ENCODE results near the gene MED19. TPM values are rescaled to one million over a fixed set of nuclear protein-coding genes. Genes with fewer than 3 reads are reported as not detected.

Gene MED19
- total RNA-seq, 1 experiment from 2014 or later, result 24.2 TPM

Other genes with a start within 250 kb of the MED19 start
- 5.6 and 9.0 TPM in 2 replicates for gene SLC43A1, start 196.5 kb downstream of the MED19 start, total RNA-seq (2014; rRNA removed; shearing (Covaris generic))
- 164 and 188 TPM in 2 replicates for gene TIMM10, start 181.5 kb downstream of the MED19 start, total RNA-seq (2014; rRNA removed; shearing (Covaris generic))
- gene SMTNL1, start 174.6 kb downstream of the MED19 start, total RNA-seq (2014; rRNA removed; shearing (Covaris generic)), result not detected in 2 replicates
- 22.4 and 29.8 TPM in 2 replicates for gene UBE2L6, start 144.5 kb downstream of the MED19 start, total RNA-seq (2014; rRNA removed; shearing (Covaris generic))
- gene SERPING1, start 114.5 kb downstream of the MED19 start, total RNA-seq (2014; rRNA removed; shearing (Covaris generic)), result 4.6 TPM in 1 of 2 replicates, not detected in the other
- gene YPEL4, start 62.3 kb downstream of the MED19 start, total RNA-seq (2014; rRNA removed; shearing (Covaris generic)), result not detected in 2 replicates
- gene CLP1, start 54.5 kb downstream of the MED19 start, total RNA-seq (2014; rRNA removed; shearing (Covaris generic)), result 27.7 and 38.4 TPM in 2 replicates
- gene ZDHHC5, start 44.1 kb downstream of the MED19 start, total RNA-seq (2014; rRNA removed; shearing (Covaris generic)), result 27.7 and 28.0 TPM in 2 replicates
- 161 and 167 TPM in 2 replicates for gene TMX2, start 378 bp upstream of the MED19 start, total RNA-seq (2014; rRNA removed; shearing (Covaris generic))
- 220 and 290 TPM in 2 replicates for gene SELENOH, start 29.3 kb upstream of the MED19 start, total RNA-seq (2014; rRNA removed; shearing (Covaris generic))
- gene BTBD18, start 39.6 kb upstream of the MED19 start, total RNA-seq (2014; rRNA removed; shearing (Covaris generic)), result not detected in 2 replicates
- gene CTNND1, start 49.6 kb upstream of the MED19 start, total RNA-seq (2014; rRNA removed; shearing (Covaris generic)), result 75.8 and 78.8 TPM in 2 replicates

All from Daoy (cell line).